AG04449 (cell line): Measurements from ENCODE around the gene C19orf67.
A peak's percentile ranks its signal among the peaks of the same experiment; 100 is the strongest.

Experiments used
- CTCF ChIA-PET: fragments of 350-600 bp; formaldehyde crosslinking; extraction: SDS; loops from one replicate; lab custom pipeline; 2021; ENCODE audit warnings: antibody characterized with exemption; lab: Yijun Ruan, JAX
- POLR2A ChIA-PET: fragments of 400-600, 350-600 bp; formaldehyde crosslinking; extraction: SDS; loops from one replicate; lab custom pipeline; 2020; ENCODE audit warnings: antibody characterized with exemption, inconsistent platforms; lab: Yijun Ruan, JAX
- DNase-seq: peaks from one replicate; pipeline ENCODE4 v3.0.0-alpha.2; 2010; ENCODE audit warnings: low read depth, low spot score
- H3K4me3 ChIP-seq: 2 replicates; pipeline ENCODE4 v1.5.1; 2011; ENCODE audit warnings: low read depth, mild to moderate bottlenecking, control low read depth, low read length
- CTCF ChIP-seq: IDR thresholded peaks from one replicate; pipeline ENCODE4 v1.5.1; 2011; ENCODE audit warnings: mild to moderate bottlenecking, moderate library complexity, low read length, control low read depth, inconsistent platforms; ENCODE audit not compliant: insufficient read depth; ENCODE audit errors: missing control alignments

C19orf67 gene

DNA sequence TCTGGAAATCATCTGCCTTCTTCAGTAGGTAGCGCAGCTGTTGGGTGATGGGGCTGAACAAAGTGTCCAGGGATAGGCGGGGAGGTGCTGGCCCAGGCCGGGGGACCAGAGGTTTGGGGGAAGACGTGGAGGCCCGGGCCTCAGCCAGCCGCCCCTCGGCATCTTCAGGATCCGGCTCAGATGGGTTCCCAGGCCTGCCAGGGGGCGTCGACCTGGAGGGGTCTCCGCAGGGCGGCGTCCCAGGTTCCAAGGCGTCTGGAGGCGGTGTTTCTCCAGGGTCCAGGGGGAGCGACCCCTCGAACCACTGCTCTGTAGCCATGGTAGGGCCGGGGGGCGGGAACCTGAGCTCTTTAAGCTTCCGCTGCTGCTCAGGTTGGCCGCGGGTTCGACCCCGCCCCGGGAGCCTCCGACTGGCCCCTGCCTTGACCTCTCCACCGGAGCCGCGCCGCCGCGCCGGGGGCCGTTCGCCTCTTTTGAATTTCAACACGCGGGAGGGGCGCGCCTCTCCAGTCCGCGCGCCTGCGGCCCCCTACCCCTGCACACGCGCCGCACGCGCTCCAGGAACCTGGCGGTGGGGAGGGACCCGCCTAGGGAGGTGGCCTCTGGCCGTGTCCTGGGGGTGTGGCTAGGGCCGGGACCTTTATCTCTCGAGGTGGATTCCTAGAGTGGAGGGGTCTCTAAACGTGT lies at the start of gene C19orf67:
Gene C19orf67, minus strand, starts transcription at position 475 of the 687 bp plus-strand sequence. Its CDS starts 156 bp downstream, at position 319.
- DNase-seq, result no peak
- TF ChIP-seq CTCF, result no peak
- POLR2A ChIA-PET, result no interaction called here
- CTCF ChIA-PET, result interaction anchor here (0.7 to 5.7 kb wide), 4 partner anchors 14 to 304 kb away, joined by 3 to 49 read pairs (median 13); partner anchors contain the start of gene MISP3
- H3K4me3 ChIP-seq, result no peak within 1 kb of the TSS

GRCh38 chr19:14135355-14135754 lies 49.8 kb upstream of the C19orf67 start:
- no peak for TF ChIP-seq CTCF
- peak overlapping the region; percentile 79 for H3K4me3 ChIP-seq
- CTCF ChIA-PET, result interaction anchor here (0.6 to 7.2 kb wide), 14 partner anchors 11 to 345 kb away, joined by 3 to 106 read pairs (median 12); no protein-coding TSS in a partner anchor
- POLR2A ChIA-PET, result interaction anchor here (0.6 kb wide), 1 partner anchor 218 kb away, joined by 5 read pairs; no protein-coding TSS in a partner anchor
- no peak for DNase-seq

DNA sequence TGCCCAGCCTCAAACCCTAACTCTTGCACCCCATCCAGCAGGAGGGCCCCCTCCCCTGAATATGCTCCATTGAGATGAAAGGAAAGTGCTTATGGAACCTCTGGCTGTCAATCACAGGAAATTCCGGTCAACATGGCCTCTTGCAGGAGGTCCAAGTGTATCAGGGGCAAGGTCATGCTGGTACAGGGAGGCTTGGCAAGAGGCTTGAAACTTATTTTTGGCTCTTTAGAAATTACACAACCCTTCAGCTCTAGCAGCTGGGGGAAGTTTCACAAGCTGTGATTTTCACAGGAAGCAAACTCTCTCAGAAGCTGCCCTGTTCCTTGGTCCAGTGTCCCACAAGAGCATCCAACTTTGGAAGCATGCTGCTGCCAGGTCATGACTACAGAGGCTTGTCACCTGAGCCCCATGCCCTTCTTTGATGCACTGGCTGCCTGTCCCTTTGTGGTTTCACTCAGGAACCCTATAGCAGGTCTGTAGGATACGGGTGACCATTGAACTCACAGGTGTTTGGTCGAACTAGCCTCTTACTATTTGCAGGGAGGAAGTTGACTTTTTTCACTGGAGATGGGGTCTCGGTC lies 42.4 kb upstream of the C19orf67 start:
- H3K4me3 ChIP-seq, result no peak overlapping the region
- DNase-seq, result no peak
- POLR2A ChIA-PET, result no interaction called here
- CTCF ChIA-PET, result interaction anchor here (1.0 to 1.4 kb wide), 4 partner anchors 9 to 56 kb away, joined by 3 to 9 read pairs (median 3); partner anchors contain the start of gene ASF1B
- TF ChIP-seq CTCF, result no peak

DNA sequence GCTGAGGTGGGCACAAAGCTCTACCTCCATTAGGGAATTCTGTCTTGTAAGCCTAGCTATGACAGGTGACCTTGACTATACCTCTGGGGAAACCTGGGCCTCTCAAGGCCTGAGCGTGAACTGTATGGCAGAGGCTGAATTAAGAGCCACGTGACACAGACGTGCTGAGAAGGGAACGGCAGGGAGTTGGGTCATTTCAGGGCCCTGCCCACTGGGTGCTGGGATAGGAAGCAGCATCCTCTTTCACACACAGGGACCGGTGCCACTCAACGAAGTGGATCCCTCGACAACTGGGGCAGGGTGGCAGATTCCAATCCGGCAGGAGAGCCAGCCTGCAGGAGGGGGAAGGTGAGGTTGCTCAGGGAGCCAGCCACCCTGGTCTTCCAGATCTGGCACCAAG lies 41.6 kb upstream of the C19orf67 start:
- H3K4me3 ChIP-seq, result no peak overlapping the region
- CTCF ChIA-PET, result interaction anchor here (5.4 kb wide), 1 partner anchor 8 kb away, joined by 45 read pairs; the partner anchor contains the start of gene ASF1B
- TF ChIP-seq CTCF, result no peak
- POLR2A ChIA-PET, result no interaction called here
- no peak for DNase-seq

DNA sequence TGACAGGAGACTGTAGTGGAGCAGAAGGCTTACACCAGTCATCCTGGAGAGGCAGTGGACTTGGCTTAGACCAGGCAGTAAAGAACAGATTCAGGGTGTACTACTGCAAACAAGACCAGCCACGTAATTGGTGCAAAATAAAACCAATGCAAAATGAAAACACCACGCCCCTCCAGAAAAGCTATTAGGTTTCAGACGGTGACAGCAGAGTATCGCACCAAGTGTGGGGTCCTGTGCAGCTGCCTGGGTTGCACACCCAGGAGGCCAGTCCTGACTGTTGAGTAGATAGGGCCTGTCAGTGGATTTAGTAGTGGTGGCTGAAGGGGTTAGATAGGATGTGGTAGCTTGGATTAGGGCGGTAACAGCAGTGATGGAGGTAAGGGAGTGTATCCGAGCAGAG lies 37.3 kb upstream of the C19orf67 start:
- CTCF ChIA-PET, result interaction anchor here (5.4 kb wide), 1 partner anchor 13 kb away, joined by 45 read pairs; the partner anchor contains the start of gene ASF1B
- no peak for DNase-seq
- POLR2A ChIA-PET, result no interaction called here
- H3K4me3 ChIP-seq, result no peak overlapping the region
- TF ChIP-seq CTCF, result no peak

DNA sequence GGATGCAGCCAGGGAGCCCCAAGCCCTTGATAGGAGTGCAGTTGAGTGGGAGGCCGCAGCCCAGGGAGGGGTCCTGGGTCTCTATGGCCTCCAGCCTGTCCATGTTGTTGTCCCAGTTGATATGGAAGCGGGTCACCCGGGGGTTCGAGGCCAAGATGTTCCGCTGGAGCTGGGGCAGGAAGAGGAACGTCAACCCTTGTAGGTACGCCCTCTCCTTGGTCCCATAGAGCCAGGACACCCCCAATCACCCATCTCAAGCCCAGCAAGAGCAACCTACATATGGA lies 34.9 kb upstream of the C19orf67 start:
- no peak for DNase-seq
- POLR2A ChIA-PET, result no interaction called here

More for the DNA sequence above, 34.9 kb upstream of the C19orf67 start:
- CTCF ChIA-PET, result interaction anchor here (1.7 kb wide), 1 partner anchor 16 kb away, joined by 8 read pairs; the partner anchor contains the start of gene ASF1B
- H3K4me3 ChIP-seq, result no peak overlapping the region
- TF ChIP-seq CTCF, result no peak
